OCI-LY1 (cell line): Measurements from ENCODE around the gene MACROD2.

Experiments used
- EZH2 ChIP-seq: fragments of 200-600 bp; sonication (generic), shearing (Covaris generic); IDR thresholded peaks from 2 replicates; pipeline ENCODE4 v1.8.0; 2017; ENCODE audit warnings: borderline replicate concordance, mixed run types, mild to moderate bottlenecking, antibody characterized with exemption, low read length, moderate library complexity, mixed read lengths
- TF ChIP-seq, protein P1 (sequence below): fragments of 200-600 bp; sonication (generic), shearing (Covaris generic); IDR thresholded peaks from 2 replicates; pipeline ENCODE4 v1.5.1; 2017; ENCODE audit warnings: mild to moderate bottlenecking, antibody characterized with exemption, low read length, moderate library complexity, mixed read lengths

DNA sequence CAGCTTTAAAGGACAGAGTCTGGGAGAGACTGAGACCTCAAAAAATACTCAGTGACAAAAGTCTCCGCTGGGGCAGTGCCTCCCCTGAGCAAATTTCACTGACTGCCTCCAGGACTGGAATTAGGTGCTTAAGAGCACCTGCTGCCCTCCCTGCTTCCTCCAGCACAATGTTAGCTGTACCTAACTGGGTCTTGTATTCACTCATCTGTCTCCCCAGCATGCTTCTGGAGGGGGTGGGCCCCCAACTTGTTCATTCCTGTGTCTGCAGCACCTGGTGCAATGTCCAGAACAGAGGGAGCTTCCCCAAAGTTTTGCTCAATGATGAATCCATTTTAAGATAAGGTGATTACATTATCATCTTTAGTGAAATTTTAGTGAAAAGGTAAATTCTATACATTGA lies 1927.2 kb downstream of the MACROD2 start:
- TF ChIP-seq, protein P1, sequence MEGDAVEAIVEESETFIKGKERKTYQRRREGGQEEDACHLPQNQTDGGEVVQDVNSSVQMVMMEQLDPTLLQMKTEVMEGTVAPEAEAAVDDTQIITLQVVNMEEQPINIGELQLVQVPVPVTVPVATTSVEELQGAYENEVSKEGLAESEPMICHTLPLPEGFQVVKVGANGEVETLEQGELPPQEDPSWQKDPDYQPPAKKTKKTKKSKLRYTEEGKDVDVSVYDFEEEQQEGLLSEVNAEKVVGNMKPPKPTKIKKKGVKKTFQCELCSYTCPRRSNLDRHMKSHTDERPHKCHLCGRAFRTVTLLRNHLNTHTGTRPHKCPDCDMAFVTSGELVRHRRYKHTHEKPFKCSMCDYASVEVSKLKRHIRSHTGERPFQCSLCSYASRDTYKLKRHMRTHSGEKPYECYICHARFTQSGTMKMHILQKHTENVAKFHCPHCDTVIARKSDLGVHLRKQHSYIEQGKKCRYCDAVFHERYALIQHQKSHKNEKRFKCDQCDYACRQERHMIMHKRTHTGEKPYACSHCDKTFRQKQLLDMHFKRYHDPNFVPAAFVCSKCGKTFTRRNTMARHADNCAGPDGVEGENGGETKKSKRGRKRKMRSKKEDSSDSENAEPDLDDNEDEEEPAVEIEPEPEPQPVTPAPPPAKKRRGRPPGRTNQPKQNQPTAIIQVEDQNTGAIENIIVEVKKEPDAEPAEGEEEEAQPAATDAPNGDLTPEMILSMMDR: no peak
- no peak for TF ChIP-seq EZH2
